Measurements from ENCODE around the gene TOMM5. TPM values are rescaled to one million over a fixed set of nuclear protein-coding genes. Genes with fewer than 3 reads are reported as not detected.
A peak's percentile ranks its signal among the peaks of the same experiment; 100 is the strongest.

The TOMM5 gene
- total and polyA plus RNA-seq, 7 donors, result 69.2 to 173 (median 138) TPM

DNA sequence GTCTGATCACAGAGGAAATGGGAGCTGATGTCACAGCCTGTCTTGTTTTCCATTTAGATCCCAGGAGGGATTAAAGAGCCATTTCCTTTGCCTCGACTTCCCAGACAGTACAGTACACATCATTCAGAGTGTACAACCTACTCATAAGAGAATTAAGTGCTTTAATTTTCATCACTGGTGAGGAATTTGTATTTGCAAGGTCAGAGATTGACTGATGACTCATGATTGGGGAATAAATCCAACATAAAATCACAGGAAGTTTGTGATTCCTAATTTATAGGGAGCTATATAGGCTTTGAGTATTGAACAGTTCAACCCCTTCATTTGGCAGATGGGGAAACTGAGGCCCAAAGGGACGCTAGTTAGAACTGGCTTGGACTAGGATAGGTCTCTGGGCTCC, 4.1 kb upstream of the TOMM5 start:
- H3K27me3 ChIP-seq, result no peaks in the 10 kb centered on the region
- H3K9me3 ChIP-seq, result no peaks in the 10 kb centered on the region
- H3K27ac ChIP-seq, result no peak overlapping the region
- no peak for DNase-seq
- no peaks in the 10 kb centered on the region for H3K36me3 ChIP-seq
- WGBS, 2 donors, result 61 to 64% methylated on average over 2 of the region's 2 CpGs
- no peak overlapping the region for H3K4me3 ChIP-seq
- intact Hi-C loops (cut with DNase I), result loop anchor here (5.0 to 10.0 kb wide), 2 partner anchors 56 to 798 kb away; partner anchors contain the start of genes ALDH1B1 and FRMPD1
- peaks cover 0 to 27% (median 13%) of the 10 kb centered on the region in 4 donors for H3K4me1 ChIP-seq
- no peak for TF ChIP-seq POLR2AphosphoS5 (IDR thresholded peaks at IDR 0.05)
- TF ChIP-seq, protein P1, sequence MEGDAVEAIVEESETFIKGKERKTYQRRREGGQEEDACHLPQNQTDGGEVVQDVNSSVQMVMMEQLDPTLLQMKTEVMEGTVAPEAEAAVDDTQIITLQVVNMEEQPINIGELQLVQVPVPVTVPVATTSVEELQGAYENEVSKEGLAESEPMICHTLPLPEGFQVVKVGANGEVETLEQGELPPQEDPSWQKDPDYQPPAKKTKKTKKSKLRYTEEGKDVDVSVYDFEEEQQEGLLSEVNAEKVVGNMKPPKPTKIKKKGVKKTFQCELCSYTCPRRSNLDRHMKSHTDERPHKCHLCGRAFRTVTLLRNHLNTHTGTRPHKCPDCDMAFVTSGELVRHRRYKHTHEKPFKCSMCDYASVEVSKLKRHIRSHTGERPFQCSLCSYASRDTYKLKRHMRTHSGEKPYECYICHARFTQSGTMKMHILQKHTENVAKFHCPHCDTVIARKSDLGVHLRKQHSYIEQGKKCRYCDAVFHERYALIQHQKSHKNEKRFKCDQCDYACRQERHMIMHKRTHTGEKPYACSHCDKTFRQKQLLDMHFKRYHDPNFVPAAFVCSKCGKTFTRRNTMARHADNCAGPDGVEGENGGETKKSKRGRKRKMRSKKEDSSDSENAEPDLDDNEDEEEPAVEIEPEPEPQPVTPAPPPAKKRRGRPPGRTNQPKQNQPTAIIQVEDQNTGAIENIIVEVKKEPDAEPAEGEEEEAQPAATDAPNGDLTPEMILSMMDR (IDR thresholded peaks at IDR 0.05), result no peak
- TF ChIP-seq POLR2A (IDR thresholded peaks at IDR 0.05), result no peak
- no peak for TF ChIP-seq EP300 (IDR thresholded peaks at IDR 0.05)

DNA sequence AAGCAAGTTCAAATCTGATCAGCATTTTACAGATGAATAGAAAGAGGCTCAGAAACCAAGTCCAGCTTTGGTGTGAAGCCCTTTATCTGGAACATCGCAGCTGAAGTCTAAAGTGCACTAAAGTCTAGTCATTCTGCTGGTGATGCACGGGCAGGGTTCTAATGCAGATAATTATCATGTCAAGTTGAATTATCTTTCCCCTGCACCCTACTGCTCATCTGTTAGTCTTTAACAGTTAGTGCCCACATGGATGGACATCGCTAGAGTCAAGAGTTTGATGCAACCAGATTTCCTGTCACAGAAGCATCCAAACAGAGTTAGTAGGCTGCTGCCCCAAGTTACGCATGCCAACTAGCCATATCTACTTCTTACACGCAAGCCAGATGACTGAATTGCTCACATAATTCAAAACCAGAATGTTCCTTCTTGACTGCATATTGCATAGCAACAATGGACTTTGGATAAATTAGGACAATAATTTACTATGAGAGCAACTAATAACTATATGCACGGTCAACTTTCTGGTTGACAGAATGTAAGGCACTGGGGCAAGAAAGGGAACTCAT, 1.6 kb upstream of the TOMM5 start:
- intact Hi-C loops (cut with DNase I), result loop anchor here (2.0 to 10.0 kb wide), 6 partner anchors 17 to 801 kb away; partner anchors contain the start of genes ALDH1B1, DCAF10, FBXO10 and GRHPR
- peaks cover 0 to 48% (median 28%) of the 10 kb centered on the region in 4 donors for H3K4me1 ChIP-seq
- H3K27ac ChIP-seq, result peak overlapping the region in 3 of 4 donors; percentile 38 to 60 (median 49)
- H3K9me3 ChIP-seq, result no peaks in the 10 kb centered on the region
- no peaks in the 10 kb centered on the region for H3K27me3 ChIP-seq
- 69 to 86% methylated on average over 6 of the region's 6 CpGs for WGBS, 2 donors
- H3K36me3 ChIP-seq, result peaks cover 0 to 3% (median 0%) of the 10 kb centered on the region in 4 donors
- TF ChIP-seq, protein P1 (IDR thresholded peaks at IDR 0.05), result no peak
- no peak for TF ChIP-seq POLR2AphosphoS5 (IDR thresholded peaks at IDR 0.05)
- TF ChIP-seq EP300 (IDR thresholded peaks at IDR 0.05), result no peak
- TF ChIP-seq POLR2A (IDR thresholded peaks at IDR 0.05), result no peak
- DNase-seq, result no peak
- no peak overlapping the region for H3K4me3 ChIP-seq

DNA sequence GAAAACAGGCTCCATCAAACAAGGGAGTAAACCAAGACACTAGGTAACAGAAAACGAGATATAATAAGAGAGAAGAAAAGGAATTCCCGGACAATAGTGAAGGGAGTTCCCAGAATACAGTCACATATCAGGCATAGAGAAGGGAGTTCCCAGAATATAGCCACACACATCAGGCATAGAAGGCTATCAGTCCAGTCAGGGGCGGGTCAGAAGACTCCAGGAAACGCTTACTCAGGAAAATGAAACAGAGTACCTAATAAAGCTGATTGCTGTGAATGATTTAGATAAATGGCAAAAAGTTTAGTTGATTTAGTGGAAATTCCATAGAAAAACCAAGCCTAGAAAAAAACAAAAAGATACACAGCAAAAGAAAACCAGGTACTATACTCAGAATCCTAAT, 4.9 kb downstream of the TOMM5 start:
- intact Hi-C loops (cut with DNase I), result no loop called here
- WGBS, 2 donors, result 70 to 82% methylated on average over 4 of the region's 4 CpGs

DNA sequence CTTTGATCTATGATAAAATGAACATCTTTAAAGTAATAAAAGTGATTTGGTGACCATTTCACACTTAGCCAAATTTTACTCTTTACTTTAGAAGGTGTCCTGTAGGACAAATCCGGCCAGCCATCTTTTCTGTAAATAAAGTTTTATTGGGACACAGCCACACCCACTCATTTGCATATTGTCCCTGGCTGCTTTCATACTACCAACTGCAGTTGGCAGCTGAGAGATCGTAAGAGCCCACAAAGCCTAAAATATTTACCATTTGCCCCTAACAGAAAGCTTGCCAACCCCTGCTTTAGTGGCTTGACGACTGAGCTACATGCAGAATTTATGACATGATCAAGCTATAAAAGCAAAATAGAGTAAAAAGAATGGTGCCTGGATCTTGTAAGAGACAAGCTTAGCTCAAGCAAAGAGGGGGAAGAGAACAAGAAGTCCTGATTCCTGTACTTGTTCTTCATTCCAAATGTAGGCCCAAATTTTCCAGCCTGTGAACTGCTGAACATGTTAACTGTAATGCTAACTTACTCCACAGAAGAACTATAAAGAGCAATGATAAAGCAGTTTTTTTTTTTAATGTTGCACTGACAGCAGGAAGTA, 8.8 kb downstream of the TOMM5 start:
- H3K36me3 ChIP-seq, result peaks cover 0 to 48% (median 9%) of the 10 kb centered on the region in 4 donors
- intact Hi-C loops (cut with DNase I), result loop anchor here (2.0 to 5.0 kb wide), 2 partner anchors 67 to 199 kb away; partner anchors contain the start of gene FRMPD1

More for the DNA sequence above, 4.9 kb downstream of the TOMM5 start:
- Histone ChIP-seq H3K27me3 (no peaks in the 10 kb centered on the region), H3K4me1 (peaks cover 0 to 57% (median 44%) of the 10 kb centered on the region in 4 donors), H3K27ac (no peak overlapping the region), H3K36me3 (peaks cover 0 to 55% (median 10%) of the 10 kb centered on the region in 4 donors), H3K4me3 (no peak overlapping the region), H3K9me3 (no peaks in the 10 kb centered on the region)
- TF ChIP-seq POLR2AphosphoS5 (IDR thresholded peaks at IDR 0.05) (no peak), POLR2A (IDR thresholded peaks at IDR 0.05) (no peak), EP300 (IDR thresholded peaks at IDR 0.05) (no peak)
- TF ChIP-seq, protein P1 (IDR thresholded peaks at IDR 0.05), result no peak
- DNase-seq, result no peak

More for the DNA sequence above, 8.8 kb downstream of the TOMM5 start:
- Histone ChIP-seq H3K27ac (peak overlapping the region in 3 of 4 donors; percentile 75 to 82 (median 77)), H3K4me1 (peaks cover 0 to 39% (median 32%) of the 10 kb centered on the region in 4 donors), H3K27me3 (no peaks in the 10 kb centered on the region), H3K9me3 (no peaks in the 10 kb centered on the region), H3K4me3 (no peak overlapping the region)
- TF ChIP-seq POLR2A (IDR thresholded peaks at IDR 0.05) (no peak), POLR2AphosphoS5 (IDR thresholded peaks at IDR 0.05) (peak; percentile 73 to 78 (median 74)), EP300 (IDR thresholded peaks at IDR 0.05) (peak; percentile 57 to 87 (median 74))
- TF ChIP-seq, protein P1 (IDR thresholded peaks at IDR 0.05), result no peak
- 32 to 68% methylated on average over 3 of the region's 3 CpGs for WGBS, 2 donors
- peak; percentile 67 for DNase-seq

Data from sigmoid colon (tissue), 7 donors.